Measurements from ENCODE around the gene TEX13D. TPM values are rescaled to one million over a fixed set of nuclear protein-coding genes. Genes with fewer than 3 reads are reported as not detected.

Gene TEX13D
- total RNA-seq, 2 donors from 2014 or later = not detected

- no peak for DNase-seq (ENCODE audit: low spot score)
- Histone ChIP-seq H3K9me3 (no peaks in the 10 kb centered on the region), H3K27me3 (no peaks in the 10 kb centered on the region), H3K4me1 (no peaks in the 10 kb centered on the region), H3K4me3 (no peak within 1 kb of the TSS), H3K27ac (no peak within 1 kb of the TSS), H3K36me3 (no peaks in the 10 kb centered on the region)
- TF ChIP-seq CTCF (IDR thresholded peaks at IDR 0.05) = no peak
These were observed 13.8 kb downstream of the TEX13D start, which contains the start of gene SH2D1A for GRCh38 chrX:124346117-124346876. Gene SH2D1A, plus strand, starts transcription at chrX:124346563. Its CDS starts 80 bp downstream, at chrX:124346643.

- H3K27me3 ChIP-seq = no peaks in the 10 kb centered on the region
- no peaks in the 10 kb centered on the region for H3K9me3 ChIP-seq
- H3K36me3 ChIP-seq = no peaks in the 10 kb centered on the region
- no peak overlapping the region for H3K27ac ChIP-seq
- no peaks in the 10 kb centered on the region for H3K4me1 ChIP-seq
- no peak for DNase-seq (ENCODE audit: low spot score)
- H3K4me3 ChIP-seq = no peak overlapping the region
- TF ChIP-seq CTCF (IDR thresholded peaks at IDR 0.05) = no peak
These were observed 14.4 kb downstream of the TEX13D start for GRCh38 chrX:124346877-124347241.

GRCh38 chrX:124347242-124347641, 14.8 kb downstream of the TEX13D start:
- DNase-seq (ENCODE audit: low spot score) = no peak
- H3K27ac ChIP-seq = no peak overlapping the region
- no peaks in the 10 kb centered on the region for H3K27me3 ChIP-seq
- no peaks in the 10 kb centered on the region for H3K36me3 ChIP-seq
- H3K4me1 ChIP-seq = no peaks in the 10 kb centered on the region
- no peak overlapping the region for H3K4me3 ChIP-seq
- no peaks in the 10 kb centered on the region for H3K9me3 ChIP-seq
- no peak for TF ChIP-seq CTCF (IDR thresholded peaks at IDR 0.05)

- Histone ChIP-seq H3K4me3 (no peak overlapping the region), H3K9me3 (no peaks in the 10 kb centered on the region), H3K27ac (no peak overlapping the region), H3K36me3 (no peaks in the 10 kb centered on the region), H3K27me3 (no peaks in the 10 kb centered on the region), H3K4me1 (no peaks in the 10 kb centered on the region)
- DNase-seq (ENCODE audit: low spot score) = no peak
- no peak for TF ChIP-seq CTCF (IDR thresholded peaks at IDR 0.05)
These were observed 15.7 kb downstream of the TEX13D start for GRCh38 chrX:124348182-124348581.

GRCh38 chrX:124348885-124349453, 16.5 kb downstream of the TEX13D start:
- TF ChIP-seq CTCF (IDR thresholded peaks at IDR 0.05) = no peak
- no peaks in the 10 kb centered on the region for H3K36me3 ChIP-seq
- H3K4me1 ChIP-seq = no peaks in the 10 kb centered on the region
- no peaks in the 10 kb centered on the region for H3K27me3 ChIP-seq
- DNase-seq (ENCODE audit: low spot score) = no peak
- H3K9me3 ChIP-seq = no peaks in the 10 kb centered on the region
- H3K27ac ChIP-seq = no peak overlapping the region
- H3K4me3 ChIP-seq = no peak overlapping the region

Measured in right atrium auricular region (tissue), 2 donors.